Measurements from ENCODE around the gene GALP.

DNA sequence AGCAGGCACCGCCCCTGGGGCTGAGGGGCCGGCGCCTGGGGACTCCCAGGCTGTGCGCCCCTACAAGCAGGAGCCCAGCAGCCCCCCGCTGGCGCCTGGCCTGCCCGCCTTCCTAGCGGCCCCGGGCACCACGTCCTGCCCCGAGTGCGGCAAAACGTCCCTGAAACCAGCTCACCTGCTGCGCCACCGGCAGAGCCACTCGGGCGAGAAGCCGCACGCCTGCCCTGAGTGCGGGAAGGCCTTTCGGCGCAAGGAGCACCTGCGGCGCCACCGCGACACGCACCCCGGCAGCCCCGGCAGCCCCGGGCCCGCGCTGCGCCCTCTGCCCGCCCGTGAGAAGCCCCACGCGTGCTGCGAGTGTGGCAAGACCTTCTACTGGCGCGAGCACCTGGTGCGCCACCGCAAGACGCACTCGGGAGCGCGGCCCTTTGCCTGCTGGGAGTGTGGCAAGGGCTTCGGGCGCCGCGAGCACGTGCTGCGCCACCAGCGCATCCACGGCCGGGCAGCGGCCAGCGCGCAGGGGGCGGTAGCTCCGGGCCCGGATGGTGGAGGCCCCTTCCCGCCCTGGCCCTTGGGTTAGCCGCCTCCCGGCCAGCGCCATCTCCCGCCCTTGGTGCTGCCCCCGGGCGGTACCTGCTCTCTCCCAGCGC, 16.1 kb upstream of the GALP start:
- TF ChIP-seq CTCF (conservative IDR thresholded peaks at IDR 0.05; ENCODE audit: low read depth, low read length) (no peak), EZH2 (IDR thresholded peaks at IDR 0.05; ENCODE audit: low read length, unreplicated experiment) (no peak), EZH2phosphoT487 (IDR thresholded peaks at IDR 0.05; ENCODE audit: borderline replicate concordance, low read length) (no peak)
